ENCODE measurements around the gene LRSAM1.

The LRSAM1 gene

GRCh38 chr9:127503947-127504886 is 52.9 kb downstream of the LRSAM1 start:
- Histone ChIP-seq H3K36me3 (ENCODE audit: low read depth) (peaks cover 72% of the 10 kb centered on the region), H3K4me1 (ENCODE audit: insufficient read depth, poor library complexity, severe bottlenecking) (no peaks in the 10 kb centered on the region), H3K4me3 (ENCODE audit: severe bottlenecking) (no peak overlapping the region), H3K27me3 (ENCODE audit: insufficient read depth, poor library complexity, severe bottlenecking) (no peaks in the 10 kb centered on the region), H3K27ac (ENCODE audit: poor library complexity, severe bottlenecking) (peak overlapping the region; percentile 34), H3K9me3 (ENCODE audit: severe bottlenecking) (no peaks in the 10 kb centered on the region)
- ATAC-seq (ENCODE audit: low read depth) (peak; percentile 71), DNase-seq (ENCODE audit: low spot score) (no peak)
- peak; percentile 86 for TF ChIP-seq CTCF (IDR thresholded peaks at IDR 0.05; ENCODE audit: poor library complexity, severe bottlenecking)

- TF ChIP-seq CTCF (IDR thresholded peaks at IDR 0.05; ENCODE audit: poor library complexity, severe bottlenecking), result no peak
- peak overlapping the region; percentile 34 for H3K27ac ChIP-seq (ENCODE audit: poor library complexity, severe bottlenecking)
- no peaks in the 10 kb centered on the region for H3K4me1 ChIP-seq (ENCODE audit: insufficient read depth, poor library complexity, severe bottlenecking)
- DNase-seq (ENCODE audit: low spot score) (no peak), ATAC-seq (ENCODE audit: low read depth) (no peak)
- H3K4me3 ChIP-seq (ENCODE audit: severe bottlenecking), result no peak overlapping the region
- peaks cover 77% of the 10 kb centered on the region for H3K36me3 ChIP-seq (ENCODE audit: low read depth)
- H3K9me3 ChIP-seq (ENCODE audit: severe bottlenecking), result no peaks in the 10 kb centered on the region
- H3K27me3 ChIP-seq (ENCODE audit: insufficient read depth, poor library complexity, severe bottlenecking), result no peaks in the 10 kb centered on the region
Observed at GRCh38 chr9:127504887-127505251, 53.6 kb downstream of the LRSAM1 start.

GRCh38 chr9:127505396-127506116 is 54.2 kb downstream of the LRSAM1 start:
- TF ChIP-seq CTCF (IDR thresholded peaks at IDR 0.05; ENCODE audit: poor library complexity, severe bottlenecking), result peak; percentile 51
- no peak for DNase-seq (ENCODE audit: low spot score)
- Histone ChIP-seq H3K27me3 (ENCODE audit: insufficient read depth, poor library complexity, severe bottlenecking) (no peaks in the 10 kb centered on the region), H3K9me3 (ENCODE audit: severe bottlenecking) (no peaks in the 10 kb centered on the region), H3K4me1 (ENCODE audit: insufficient read depth, poor library complexity, severe bottlenecking) (no peaks in the 10 kb centered on the region), H3K27ac (ENCODE audit: poor library complexity, severe bottlenecking) (peak overlapping the region; percentile 34), H3K4me3 (ENCODE audit: severe bottlenecking) (no peak overlapping the region), H3K36me3 (ENCODE audit: low read depth) (peaks cover 83% of the 10 kb centered on the region)
- ATAC-seq (ENCODE audit: low read depth), result peak; percentile 51

GRCh38 chr9:127506117-127506813 is 55.0 kb downstream of the LRSAM1 start:
- no peaks in the 10 kb centered on the region for H3K9me3 ChIP-seq (ENCODE audit: severe bottlenecking)
- ATAC-seq (ENCODE audit: low read depth) (peak; percentile 5; the same call in 2 of the 3 replicates), DNase-seq (ENCODE audit: low spot score) (no peak)
- no peak overlapping the region for H3K4me3 ChIP-seq (ENCODE audit: severe bottlenecking)
- H3K27ac ChIP-seq (ENCODE audit: poor library complexity, severe bottlenecking), result peak overlapping the region; percentile 34
- H3K36me3 ChIP-seq (ENCODE audit: low read depth), result peaks cover 83% of the 10 kb centered on the region
- TF ChIP-seq CTCF (IDR thresholded peaks at IDR 0.05; ENCODE audit: poor library complexity, severe bottlenecking), result peak; percentile 38
- no peaks in the 10 kb centered on the region for H3K4me1 ChIP-seq (ENCODE audit: insufficient read depth, poor library complexity, severe bottlenecking)
- H3K27me3 ChIP-seq (ENCODE audit: insufficient read depth, poor library complexity, severe bottlenecking), result no peaks in the 10 kb centered on the region
